Dermis microvascular lymphatic vessel endothelial cell (primary cell): Measurements from ENCODE around the gene H1-8. TPM values are rescaled to one million over a fixed set of nuclear protein-coding genes. Genes with fewer than 3 reads are reported as not detected.
"Not testable (repeated sequence)": the region's sequence is repeated elsewhere in the genome, so short reads cannot be mapped to it uniquely, and the experiment has no call there.

Source experiments
- DNase-seq, 2 donors: peaks; one replicate each; pipeline versions ENCODE4 v3.0.0 to v3.0.0-alpha.2; 2010; ENCODE audit warnings: low read depth in 2 of 2
- total RNA-seq: library from RNA; depleted of rRNA; stranded (reverse); fragments of >200 nt; gene quantifications from 2 replicates; pipeline ENCODE4 v1.2.1, GENCODE V29; 2014

The H1-8 gene
- total RNA-seq: not detected in 2 replicates

DNA sequence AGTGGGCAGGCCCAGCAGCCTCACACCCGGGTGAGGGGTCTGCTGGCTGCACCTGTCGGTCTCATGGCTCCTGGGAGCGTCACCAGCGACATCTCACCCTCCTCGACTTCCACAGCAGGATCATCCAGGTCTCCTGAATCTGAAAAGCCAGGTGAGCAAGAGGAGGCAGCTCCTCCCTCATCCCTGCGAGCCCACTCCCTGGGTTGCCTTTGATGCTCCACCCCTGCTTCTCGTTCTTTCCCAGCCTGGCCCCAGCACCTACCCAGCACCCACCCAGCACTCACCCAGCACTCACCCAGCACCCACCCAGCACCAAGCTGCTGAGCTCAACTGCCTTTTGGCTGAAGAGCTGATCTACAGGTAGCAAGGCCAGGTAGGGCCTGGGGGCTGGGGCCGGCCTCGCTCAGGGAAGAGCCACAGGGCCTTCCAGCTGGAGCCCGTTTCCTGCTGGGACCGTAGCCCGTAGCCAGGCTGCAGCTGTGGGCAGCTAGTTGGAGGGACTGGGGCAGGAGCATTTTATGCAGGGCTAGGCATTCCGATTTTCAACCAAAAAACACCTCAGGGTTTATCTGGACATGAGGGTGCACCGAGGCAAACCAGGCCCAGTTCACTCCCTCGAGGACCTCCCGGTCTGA lies at the start of gene H1-8:
H1-8 (plus strand) TSS at position 20 of the 635 bp plus-strand sequence; CDS start at position 64, 44 bp downstream.
- DNase-seq: no peak

DNA sequence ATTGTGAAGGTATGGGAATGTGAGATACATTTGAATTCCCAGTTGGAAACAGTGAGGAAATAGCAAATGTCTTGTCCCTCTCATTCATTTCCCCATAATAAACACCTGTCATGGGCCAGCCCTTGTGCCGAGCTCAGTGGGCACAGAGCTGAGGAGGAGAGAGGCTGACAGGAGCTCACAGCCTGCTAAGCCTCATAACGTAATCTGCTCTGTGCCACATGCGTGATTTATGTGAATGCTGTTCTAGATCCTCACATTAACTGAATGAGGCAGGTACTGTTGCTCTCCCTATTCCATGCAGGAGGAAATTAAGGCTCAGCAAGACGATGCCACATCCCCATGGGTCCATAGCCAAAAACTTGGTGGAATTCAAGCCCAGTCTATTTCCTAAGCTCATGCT lies 49.8 kb upstream of the H1-8 start:
- no peak for DNase-seq

DNA sequence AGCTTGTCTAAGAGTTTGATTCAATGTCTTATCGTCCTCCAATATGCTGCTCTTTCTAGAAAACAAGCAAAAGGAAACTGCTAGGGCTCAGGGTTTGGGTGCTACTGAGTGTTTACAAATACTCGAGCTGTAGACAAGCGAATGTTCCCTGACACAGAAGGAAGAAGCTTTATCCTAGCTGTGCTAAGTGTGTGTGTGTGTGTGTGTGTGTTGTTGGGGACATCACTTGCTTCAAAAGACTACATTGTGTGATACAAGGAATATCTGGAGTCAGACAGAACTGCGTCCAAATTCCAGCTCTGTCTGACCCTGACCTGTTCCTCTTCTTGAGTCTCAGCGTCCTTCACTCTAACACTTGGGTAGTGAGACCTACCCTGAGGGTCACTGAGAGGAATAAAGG lies 48.5 kb upstream of the H1-8 start:
- DNase-seq: not testable (repeated sequence)

GRCh38 chr3:129495006-129495639 lies 47.9 kb upstream of the H1-8 start:
- DNase-seq: peak; percentile 75 to 85

DNA sequence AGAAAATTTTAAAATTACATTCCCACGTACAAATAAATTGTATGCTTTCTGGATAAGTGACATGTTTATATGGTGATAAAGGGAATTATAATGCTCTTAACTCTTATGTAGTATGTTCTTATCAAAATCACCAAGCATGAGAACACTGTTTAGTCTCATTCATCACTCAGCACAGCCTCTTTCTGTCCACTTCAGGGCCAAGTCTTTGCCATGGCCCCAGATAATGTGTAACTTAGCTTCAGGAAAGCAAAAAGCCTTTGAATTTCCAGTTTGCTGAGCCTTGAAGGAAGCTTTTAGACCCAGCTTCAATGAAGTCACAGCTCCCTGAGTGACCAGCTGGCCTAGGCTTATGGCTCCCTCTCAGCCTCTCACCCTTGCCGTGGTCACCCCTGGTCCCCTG lies 45.1 kb upstream of the H1-8 start:
- DNase-seq: not testable (repeated sequence)

- peak in 1 of 2 donors; percentile 20 for DNase-seq
Measured at GRCh38 chr3:129498603-129499488, 44.1 kb upstream of the H1-8 start.

- DNase-seq: peak in 1 of 2 donors; percentile 69
Measured at GRCh38 chr3:129499604-129500333, 43.2 kb upstream of the H1-8 start.

GRCh38 chr3:129500334-129500658 lies 42.7 kb upstream of the H1-8 start:
- DNase-seq: no peak

GRCh38 chr3:129501630-129502029 lies 41.3 kb upstream of the H1-8 start:
- no peak for DNase-seq

DNA sequence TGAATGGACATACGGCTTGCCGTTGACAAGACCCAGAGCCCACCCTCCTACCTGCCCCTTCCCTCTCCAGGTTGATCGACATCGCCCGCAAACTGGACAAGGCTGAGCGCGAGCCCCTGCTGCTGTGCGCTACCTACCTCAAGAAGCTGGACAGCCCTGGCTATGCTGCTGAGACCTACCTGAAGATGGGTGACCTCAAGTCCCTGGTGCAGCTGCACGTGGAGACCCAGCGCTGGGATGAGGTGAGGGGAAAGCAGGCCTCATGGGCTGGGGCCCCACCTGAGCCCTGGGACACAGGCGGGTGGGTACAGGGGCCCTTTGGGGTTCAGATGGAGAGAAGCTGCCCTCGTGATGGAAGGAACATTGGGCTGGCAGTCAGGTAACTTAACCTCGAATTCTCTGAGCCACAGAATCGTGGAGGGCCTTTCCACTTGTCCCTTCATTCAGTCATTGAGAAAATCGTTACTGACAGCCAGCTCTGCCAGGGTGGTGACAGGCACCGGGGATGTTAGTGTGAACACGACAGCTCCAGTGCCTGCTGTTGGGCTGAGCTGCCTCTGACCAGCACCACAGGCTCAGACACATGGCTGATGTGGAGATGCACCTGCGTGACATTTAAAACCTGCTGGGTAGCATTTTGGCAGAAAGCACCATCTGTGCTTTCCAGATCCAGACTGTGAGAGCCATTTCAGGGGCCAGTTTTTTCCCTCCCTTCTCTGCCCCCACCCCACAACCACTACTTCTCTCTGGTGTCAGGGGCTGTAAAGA lies 40.1 kb upstream of the H1-8 start:
- no peak for DNase-seq

GRCh38 chr3:129503471-129504291 lies 39.3 kb upstream of the H1-8 start:
- DNase-seq: no peak

GRCh38 chr3:129504471-129505100 lies 38.4 kb upstream of the H1-8 start:
- DNase-seq: no peak

DNA sequence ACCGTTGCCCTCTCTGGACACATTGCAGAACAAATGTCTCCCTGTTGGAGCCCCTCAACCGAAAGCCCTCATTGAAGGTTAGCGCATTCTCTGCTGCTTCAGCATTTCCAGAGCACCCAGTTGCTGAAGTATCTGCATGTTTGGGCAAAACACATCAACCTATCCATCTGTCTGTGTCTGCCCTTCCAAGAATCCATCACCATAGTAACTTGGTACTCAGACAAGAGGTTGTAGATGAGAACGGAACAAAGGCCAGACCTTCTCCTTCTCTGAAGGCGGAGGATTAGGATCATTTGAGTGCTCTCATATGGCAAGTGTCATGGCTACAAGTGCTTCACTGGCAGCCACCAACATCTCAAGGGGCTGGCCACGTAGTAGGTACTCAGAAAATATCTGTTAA lies 37.6 kb upstream of the H1-8 start:
- DNase-seq: no peak

DNA sequence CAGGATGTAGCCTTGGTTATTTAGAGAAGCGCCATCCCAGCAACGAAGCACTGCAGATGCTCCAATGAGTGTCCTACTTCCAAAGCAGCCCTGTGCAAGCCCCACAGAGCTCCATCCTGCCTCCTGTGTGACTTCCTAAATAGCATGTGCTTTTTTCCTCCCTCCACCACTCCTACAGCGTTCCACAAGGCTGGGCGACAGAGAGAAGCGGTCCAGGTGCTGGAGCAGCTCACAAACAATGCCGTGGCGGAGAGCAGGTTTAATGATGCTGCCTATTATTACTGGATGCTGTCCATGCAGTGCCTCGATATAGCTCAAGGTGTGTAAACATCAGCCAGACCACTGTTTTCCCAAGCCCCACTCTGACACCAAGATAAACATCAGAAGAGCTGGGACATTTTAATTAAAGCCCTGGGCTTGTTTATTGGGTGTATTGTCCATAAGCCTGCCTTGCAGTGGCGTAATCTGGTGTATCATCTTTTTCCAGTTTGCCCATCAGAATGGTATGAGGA lies 36.7 kb upstream of the H1-8 start:
- DNase-seq: peak; percentile 76 to 82

GRCh38 chr3:129507181-129507831 lies 35.7 kb upstream of the H1-8 start:
- peak; percentile 81 to 82 for DNase-seq

GRCh38 chr3:129512595-129512994 lies 30.4 kb upstream of the H1-8 start:
- no peak for DNase-seq

- DNase-seq: no peak
Measured at GRCh38 chr3:129513705-129514104, 29.3 kb upstream of the H1-8 start.

GRCh38 chr3:129514110-129514509 lies 28.9 kb upstream of the H1-8 start:
- no peak for DNase-seq

GRCh38 chr3:129514563-129514962 lies 28.4 kb upstream of the H1-8 start:
- no peak for DNase-seq
